ENCODE results near the gene DCHS1.

The DCHS1 gene

GRCh38 chr11:6612213-6613041 is 43.2 kb downstream of the DCHS1 start, which contains the start of gene TAF10:
Gene TAF10 (minus strand): TSS chr11:6612216. CDS start chr11:6612189, 27 bp downstream.
- peak; percentile 88 to 95 for DNase-seq (ENCODE audit: low read depth in 2 of 2)

GRCh38 chr11:6611963-6612212 is 43.7 kb downstream of the DCHS1 start:
- DNase-seq (ENCODE audit: low read depth in 2 of 2) = no peak

- DNase-seq (ENCODE audit: low read depth in 2 of 2) = no peak
Measured at GRCh38 chr11:6611092-6611962, 44.3 kb downstream of the DCHS1 start.

GRCh38 chr11:6610591-6610990 is 45.0 kb downstream of the DCHS1 start:
- no peak for DNase-seq (ENCODE audit: low read depth in 2 of 2)

- no peak for DNase-seq (ENCODE audit: low read depth in 2 of 2)
Measured at GRCh38 chr11:6609502-6610015, 46.0 kb downstream of the DCHS1 start.

GRCh38 chr11:6608726-6609501 is 46.7 kb downstream of the DCHS1 start:
- DNase-seq (ENCODE audit: low read depth in 2 of 2) = no peak

GRCh38 chr11:6608011-6608410 is 47.6 kb downstream of the DCHS1 start:
- no peak for DNase-seq (ENCODE audit: low read depth in 2 of 2)

- no peak for DNase-seq (ENCODE audit: low read depth in 2 of 2)
Measured at GRCh38 chr11:6607190-6607795, 48.3 kb downstream of the DCHS1 start.

GRCh38 chr11:6606471-6607189 is 49.0 kb downstream of the DCHS1 start:
- peak in 1 of 2 donors; percentile 37 for DNase-seq (ENCODE audit: low read depth in 2 of 2)

GRCh38 chr11:6604790-6605189 is 50.8 kb downstream of the DCHS1 start:
- DNase-seq (ENCODE audit: low read depth in 2 of 2) = no peak

GRCh38 chr11:6604081-6604626 is 51.5 kb downstream of the DCHS1 start:
- peak in 1 of 2 donors; percentile 16 for DNase-seq (ENCODE audit: low read depth in 2 of 2)

GRCh38 chr11:6603287-6604080 is 52.1 kb downstream of the DCHS1 start, which contains the start of the genes ILK and RRP8:
Gene ILK (plus strand): TSS chr11:6603774. CDS start chr11:6604272, 498 bp downstream.
Gene RRP8 (minus strand): TSS chr11:6603616. CDS start chr11:6603502, 114 bp downstream.
- peak; percentile 77 to 81 for DNase-seq (ENCODE audit: low read depth in 2 of 2)

- DNase-seq (ENCODE audit: low read depth in 2 of 2) = no peak
Measured at GRCh38 chr11:6602096-6602940, 53.3 kb downstream of the DCHS1 start.

GRCh38 chr11:6601041-6601461 is 54.6 kb downstream of the DCHS1 start:
- no peak for DNase-seq (ENCODE audit: low read depth in 2 of 2)

- DNase-seq (ENCODE audit: low read depth in 2 of 2) = no peak
Measured at GRCh38 chr11:6599881-6600390, 55.7 kb downstream of the DCHS1 start.

GRCh38 chr11:6599449-6599848 is 56.2 kb downstream of the DCHS1 start:
- no peak for DNase-seq (ENCODE audit: low read depth in 2 of 2)

GRCh38 chr11:6598555-6598954 is 57.1 kb downstream of the DCHS1 start:
- no peak for DNase-seq (ENCODE audit: low read depth in 2 of 2)

GRCh38 chr11:6596239-6596877 is 59.3 kb downstream of the DCHS1 start:
- DNase-seq (ENCODE audit: low read depth in 2 of 2) = no peak
